ENCODE results near the gene SPDYE4. TPM values are rescaled to one million over a fixed set of nuclear protein-coding genes. Genes with fewer than 3 reads are reported as not detected.

SPDYE4 gene
- total and polyA plus RNA-seq, 9 donors, result not detected

- no peak overlapping the region for H3K4me3 ChIP-seq
- no peak overlapping the region for H3K27ac ChIP-seq
- H3K4me1 ChIP-seq (ENCODE audit: insufficient read depth), result no peaks in the 10 kb centered on the region
- no peaks in the 10 kb centered on the region for H3K36me3 ChIP-seq
- intact Hi-C loops (cut with DNase I), result loop anchor here in 3 of 4 donors (5.0 to 10.0 kb wide), 3 partner anchors 107 to 324 kb away; partner anchors contain the start of gene MYH10 (in 1 of the 3)
- no peak for DNase-seq
- no peaks in the 10 kb centered on the region for H3K9me3 ChIP-seq
- TF ChIP-seq EP300 (IDR thresholded peaks at IDR 0.05) (no peak), CTCF (IDR thresholded peaks at IDR 0.05) (no peak), POLR2A (IDR thresholded peaks at IDR 0.05) (no peak)
- no peaks in the 10 kb centered on the region for H3K27me3 ChIP-seq
- WGBS, 3 donors, result 62 to 68% (median 65%) methylated on average over 4 of the region's 4 CpGs
These were observed 16.6 kb downstream of the SPDYE4 start for GRCh38 chr17:8741771-8742170.

- Histone ChIP-seq H3K9me3 (no peaks in the 10 kb centered on the region), H3K27ac (no peak overlapping the region), H3K27me3 (no peaks in the 10 kb centered on the region), H3K4me3 (no peak overlapping the region), H3K36me3 (no peaks in the 10 kb centered on the region), H3K4me1 (ENCODE audit: insufficient read depth) (no peaks in the 10 kb centered on the region)
- no peak for DNase-seq
- 91 to 95% (median 94%) methylated on average over 17 of the region's 17 CpGs for WGBS, 3 donors
- TF ChIP-seq EP300 (IDR thresholded peaks at IDR 0.05) (no peak), POLR2A (IDR thresholded peaks at IDR 0.05) (no peak), CTCF (IDR thresholded peaks at IDR 0.05) (no peak)
- intact Hi-C loops (cut with DNase I), result loop anchor here in 3 of 4 donors (5.0 to 10.0 kb wide), 3 partner anchors 107 to 324 kb away; partner anchors contain the start of gene MYH10 (in 1 of the 3)
These were observed 17.0 kb downstream of the SPDYE4 start for GRCh38 chr17:8741366-8741765.

- Histone ChIP-seq H3K4me3 (no peak overlapping the region), H3K4me1 (ENCODE audit: insufficient read depth) (no peaks in the 10 kb centered on the region), H3K27ac (no peak overlapping the region), H3K9me3 (no peaks in the 10 kb centered on the region), H3K27me3 (no peaks in the 10 kb centered on the region), H3K36me3 (no peaks in the 10 kb centered on the region)
- TF ChIP-seq CTCF (IDR thresholded peaks at IDR 0.05) (no peak), POLR2A (IDR thresholded peaks at IDR 0.05) (no peak), EP300 (IDR thresholded peaks at IDR 0.05) (no peak)
- DNase-seq, result no peak
- intact Hi-C loops (cut with DNase I), result loop anchor here in 3 of 4 donors (5.0 to 10.0 kb wide), 3 partner anchors 106 to 323 kb away; partner anchors contain the start of gene MYH10 (in 1 of the 3)
- WGBS, 3 donors, result 63 to 71% (median 64%) methylated on average over 12 of the region's 12 CpGs
These were observed 17.9 kb downstream of the SPDYE4 start for GRCh38 chr17:8740486-8740885.

- Histone ChIP-seq H3K27me3 (no peaks in the 10 kb centered on the region), H3K4me3 (no peak overlapping the region), H3K4me1 (ENCODE audit: insufficient read depth) (no peaks in the 10 kb centered on the region), H3K36me3 (no peaks in the 10 kb centered on the region), H3K9me3 (no peaks in the 10 kb centered on the region), H3K27ac (no peak overlapping the region)
- TF ChIP-seq POLR2A (IDR thresholded peaks at IDR 0.05) (no peak), CTCF (IDR thresholded peaks at IDR 0.05) (no peak), EP300 (IDR thresholded peaks at IDR 0.05) (no peak)
- intact Hi-C loops (cut with DNase I), result no loop called here
- no peak for DNase-seq
- WGBS, 3 donors, result 40 to 55% (median 48%) methylated on average over 8 of the region's 8 CpGs
These were observed 19.2 kb downstream of the SPDYE4 start for GRCh38 chr17:8739097-8739496.
